ENCODE measurements around the gene TMEM120A.

Gene TMEM120A

DNA sequence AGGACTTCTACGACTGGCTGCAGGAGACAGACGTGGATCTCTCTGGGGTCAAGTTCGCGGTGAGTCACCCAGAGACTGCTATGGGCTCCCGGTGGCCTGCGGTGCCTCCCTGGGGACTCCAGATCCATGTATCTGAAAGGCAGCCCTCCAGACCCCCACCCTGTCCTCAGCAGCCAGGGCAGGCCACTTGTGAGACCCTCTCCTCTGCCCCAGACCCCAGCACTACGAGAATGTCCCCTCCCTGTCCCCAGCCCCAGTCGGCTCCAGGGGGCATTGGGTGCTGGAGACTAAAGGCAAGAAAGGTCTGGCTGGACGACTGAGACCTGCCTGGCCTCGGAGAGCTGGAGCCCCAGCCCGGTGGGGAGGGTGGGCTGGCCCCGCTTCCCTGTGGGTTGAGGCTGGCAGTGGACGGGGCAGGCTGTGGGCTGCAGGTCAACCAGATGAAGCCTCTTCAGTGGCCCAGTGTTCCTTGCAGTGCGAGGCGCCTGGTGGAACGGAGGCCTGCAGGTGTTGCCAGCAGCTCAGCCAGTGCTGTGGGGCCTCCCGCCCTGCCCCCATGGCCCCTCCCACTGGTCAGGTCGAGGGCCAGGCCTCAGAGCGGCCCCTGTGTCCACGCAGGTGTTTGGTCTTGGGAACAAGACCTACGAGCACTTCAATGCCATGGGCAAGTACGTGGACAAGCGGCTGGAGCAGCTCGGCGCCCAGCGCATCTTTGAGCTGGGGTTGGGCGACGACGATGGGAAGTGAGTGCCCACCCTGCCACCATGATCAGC lies 13.8 kb downstream of the TMEM120A start:
- Histone ChIP-seq H3K79me2 (ENCODE audit: control insufficient read depth, low read length) (no peaks in the 10 kb centered on the region), H3K9me3 (ENCODE audit: control insufficient read depth, insufficient read depth, low read length) (no peaks in the 10 kb centered on the region), H3K4me2 (ENCODE audit: low read length) (no peak overlapping the region), H4K20me1 (ENCODE audit: control insufficient read depth, insufficient read depth, low read depth, low read length) (no peaks in the 10 kb centered on the region), H3K27me3 (ENCODE audit: control insufficient read depth, low read length) (no peaks in the 10 kb centered on the region), H3K4me3 (ENCODE audit: low read length) (no peak overlapping the region), H3K36me3 (ENCODE audit: control insufficient read depth, low read length) (peaks cover 10% of the 10 kb centered on the region; the same call in 1 of the 2 replicates), H3K27ac (ENCODE audit: low read depth, low read length) (no peak overlapping the region), H3K9me2 (replicated peaks; ENCODE audit: control insufficient read depth, low read length) (no peaks in the 10 kb centered on the region), H3F3A (ENCODE audit: control insufficient read depth, insufficient read depth) (no peaks in the 10 kb centered on the region), H3K4me1 (ENCODE audit: control insufficient read depth, low read length) (no peaks in the 10 kb centered on the region)
- TF ChIP-seq EZH2phosphoT487 (IDR thresholded peaks at IDR 0.05; ENCODE audit: borderline replicate concordance, low read length) = no peak
- TF ChIP-seq, protein P1, sequence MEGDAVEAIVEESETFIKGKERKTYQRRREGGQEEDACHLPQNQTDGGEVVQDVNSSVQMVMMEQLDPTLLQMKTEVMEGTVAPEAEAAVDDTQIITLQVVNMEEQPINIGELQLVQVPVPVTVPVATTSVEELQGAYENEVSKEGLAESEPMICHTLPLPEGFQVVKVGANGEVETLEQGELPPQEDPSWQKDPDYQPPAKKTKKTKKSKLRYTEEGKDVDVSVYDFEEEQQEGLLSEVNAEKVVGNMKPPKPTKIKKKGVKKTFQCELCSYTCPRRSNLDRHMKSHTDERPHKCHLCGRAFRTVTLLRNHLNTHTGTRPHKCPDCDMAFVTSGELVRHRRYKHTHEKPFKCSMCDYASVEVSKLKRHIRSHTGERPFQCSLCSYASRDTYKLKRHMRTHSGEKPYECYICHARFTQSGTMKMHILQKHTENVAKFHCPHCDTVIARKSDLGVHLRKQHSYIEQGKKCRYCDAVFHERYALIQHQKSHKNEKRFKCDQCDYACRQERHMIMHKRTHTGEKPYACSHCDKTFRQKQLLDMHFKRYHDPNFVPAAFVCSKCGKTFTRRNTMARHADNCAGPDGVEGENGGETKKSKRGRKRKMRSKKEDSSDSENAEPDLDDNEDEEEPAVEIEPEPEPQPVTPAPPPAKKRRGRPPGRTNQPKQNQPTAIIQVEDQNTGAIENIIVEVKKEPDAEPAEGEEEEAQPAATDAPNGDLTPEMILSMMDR (IDR thresholded peaks at IDR 0.05; ENCODE audit: low read depth, low read length, poor library complexity, severe bottlenecking) = no peak

DNA sequence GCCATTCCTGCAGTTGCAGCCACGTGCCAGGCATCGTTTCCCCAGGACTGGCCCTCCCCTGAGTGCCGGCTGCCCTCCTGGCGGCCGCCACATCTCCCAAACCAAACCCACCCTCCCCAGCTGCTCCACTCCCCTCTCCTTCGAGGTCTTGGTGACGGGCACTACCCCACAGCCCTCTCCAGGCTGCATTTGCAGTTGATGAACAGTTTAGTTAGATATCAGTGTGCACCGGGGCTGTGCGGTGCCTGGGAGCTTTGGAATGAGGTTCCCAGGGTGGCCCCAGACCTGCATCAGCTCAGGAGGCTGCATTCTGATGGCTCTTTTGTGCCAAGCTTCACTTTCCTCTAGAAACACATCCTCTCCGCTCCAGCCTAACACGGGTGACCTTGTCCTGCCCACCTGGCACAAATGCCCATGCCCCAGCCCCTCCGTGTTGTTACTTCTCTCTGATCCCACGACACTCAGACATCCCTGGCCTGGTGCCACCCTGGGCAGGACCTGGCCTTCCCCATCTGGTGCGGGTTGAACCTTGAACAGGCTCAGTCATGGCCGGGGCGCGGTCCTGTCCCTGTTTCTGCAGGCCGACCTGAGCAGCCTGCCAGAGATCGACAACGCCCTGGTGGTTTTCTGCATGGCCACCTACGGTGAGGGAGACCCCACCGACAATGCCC lies 14.5 kb downstream of the TMEM120A start:
- Histone ChIP-seq H3K9me3 (ENCODE audit: control insufficient read depth, insufficient read depth, low read length) (no peaks in the 10 kb centered on the region), H3K4me3 (ENCODE audit: low read length) (no peak overlapping the region), H3K9me2 (replicated peaks; ENCODE audit: control insufficient read depth, low read length) (no peaks in the 10 kb centered on the region), H3K4me2 (ENCODE audit: low read length) (no peak overlapping the region), H3K27ac (ENCODE audit: low read depth, low read length) (no peak overlapping the region), H3K27me3 (ENCODE audit: control insufficient read depth, low read length) (no peaks in the 10 kb centered on the region), H4K20me1 (ENCODE audit: control insufficient read depth, insufficient read depth, low read depth, low read length) (no peaks in the 10 kb centered on the region), H3K4me1 (ENCODE audit: control insufficient read depth, low read length) (no peaks in the 10 kb centered on the region), H3K79me2 (ENCODE audit: control insufficient read depth, low read length) (no peaks in the 10 kb centered on the region), H3F3A (ENCODE audit: control insufficient read depth, insufficient read depth) (no peaks in the 10 kb centered on the region), H3K36me3 (ENCODE audit: control insufficient read depth, low read length) (peaks cover 6% of the 10 kb centered on the region; the same call in 1 of the 2 replicates)
- TF ChIP-seq, protein P1 (IDR thresholded peaks at IDR 0.05; ENCODE audit: low read depth, low read length, poor library complexity, severe bottlenecking) = no peak
- no peak for TF ChIP-seq EZH2phosphoT487 (IDR thresholded peaks at IDR 0.05; ENCODE audit: borderline replicate concordance, low read length)

DNA sequence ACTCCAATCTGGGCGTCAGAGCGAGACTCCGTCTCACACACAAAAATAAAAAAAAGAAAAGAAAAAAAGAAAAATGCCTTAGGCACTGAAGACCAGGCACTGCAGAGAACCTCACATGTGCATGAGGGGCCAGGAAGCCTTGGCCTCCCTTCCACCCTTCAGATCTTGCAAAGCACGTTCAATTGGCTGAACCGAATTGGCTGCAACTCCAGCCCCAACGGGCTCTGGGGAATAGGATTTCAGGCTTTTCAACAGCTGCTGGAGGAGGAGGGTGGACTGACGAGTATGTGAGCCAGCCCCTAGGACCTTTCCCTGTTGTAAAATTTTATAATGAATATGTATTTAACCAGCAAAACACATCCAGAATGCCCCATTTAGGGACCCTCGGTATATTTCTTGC lies 16.7 kb downstream of the TMEM120A start:
- Histone ChIP-seq H3K9me3 (ENCODE audit: control insufficient read depth, insufficient read depth, low read length) (no peaks in the 10 kb centered on the region), H4K20me1 (ENCODE audit: control insufficient read depth, insufficient read depth, low read depth, low read length) (no peaks in the 10 kb centered on the region), H3F3A (ENCODE audit: control insufficient read depth, insufficient read depth) (no peaks in the 10 kb centered on the region), H3K9me2 (replicated peaks; ENCODE audit: control insufficient read depth, low read length) (no peaks in the 10 kb centered on the region), H3K36me3 (ENCODE audit: control insufficient read depth, low read length) (no peaks in the 10 kb centered on the region; the same call in 1 of the 2 replicates), H3K27ac (ENCODE audit: low read depth, low read length) (no peak overlapping the region), H3K79me2 (ENCODE audit: control insufficient read depth, low read length) (no peaks in the 10 kb centered on the region), H3K4me2 (ENCODE audit: low read length) (no peak overlapping the region), H3K4me3 (ENCODE audit: low read length) (no peak overlapping the region), H3K4me1 (ENCODE audit: control insufficient read depth, low read length) (no peaks in the 10 kb centered on the region), H3K27me3 (ENCODE audit: control insufficient read depth, low read length) (no peaks in the 10 kb centered on the region)
- TF ChIP-seq EZH2phosphoT487 (IDR thresholded peaks at IDR 0.05; ENCODE audit: borderline replicate concordance, low read length) = no peak
- TF ChIP-seq, protein P1 (IDR thresholded peaks at IDR 0.05; ENCODE audit: low read depth, low read length, poor library complexity, severe bottlenecking) = no peak
